ENCODE measurements around the gene MICALL1. TPM values are rescaled to one million over a fixed set of nuclear protein-coding genes. Genes with fewer than 3 reads are reported as not detected.
A peak's percentile ranks its signal among the peaks of the same experiment; 100 is the strongest.

MICALL1 gene
- total and polyA plus RNA-seq, 9 of the 15 experiments (the other 6 are each of a cell fraction or from before 2014, with no cell fraction given), result 0.32 to 21.5 (median 6.1) TPM

- TF ChIP-seq E4F1 (CRISPR knock-in tag; IDR thresholded peaks at IDR 0.05; ENCODE audit: borderline replicate concordance), result no peak
Observed at GRCh38 chr22:37898441-37899181, 7.5 kb upstream of the MICALL1 start (continued).

GRCh38 chr22:37904572-37905533 is 1.2 kb upstream of the MICALL1 start:
- no peaks in the 10 kb centered on the region for H4K20me1 ChIP-seq (replicated peaks; ENCODE audit: control insufficient read depth, insufficient read depth, low read length)
- H2AFZ ChIP-seq (ENCODE audit: low read depth, low read length), result peak overlapping the region; percentile 41
- no peaks in the 10 kb centered on the region for H3K9me1 ChIP-seq (ENCODE audit: control insufficient read depth, insufficient read depth, low read length)
- H3K79me2 ChIP-seq (ENCODE audit: control insufficient read depth, insufficient read depth, low read length), result peaks cover 8% of the 10 kb centered on the region; the same call in 2 of the 3 replicates
- no peaks in the 10 kb centered on the region for H3K27me3 ChIP-seq (ENCODE audit: control insufficient read depth in 2 of 2, insufficient read depth in 2 of 2, low read length in 2 of 2)
- H3K9me3 ChIP-seq (replicated peaks; ENCODE audit: control insufficient read depth, insufficient read depth, low read depth, low read length), result no peaks in the 10 kb centered on the region
- peak; percentile 93 for FAIRE-seq
- peak; percentile 53 to 77 (median 63) for DNase-seq (ENCODE audit: extremely low read depth in 1 of 4, low spot score in 3 of 4)
- ChIA-PET CTCF (ENCODE audit: low intra/inter-chr PET ratio) (interaction anchor here (0.8 to 1.7 kb wide), 2 partner anchors 17 to 26 kb away, joined by 3 to 4 read pairs; no protein-coding TSS in a partner anchor), POLR2A (interaction anchor here (0.5 to 2.7 kb wide), 6 partner anchors 8 to 90 kb away, joined by 3 to 16 read pairs (median 4); no protein-coding TSS in a partner anchor)
- peak overlapping the region; percentile 86 for H3K27ac ChIP-seq (ENCODE audit: extremely low read depth, low read depth, low read length)
- H3K4me3 ChIP-seq, result 0 out of 2 replicates have a peak overlapping the region, but pooled peaks have one; percentile 41
- no peaks in the 10 kb centered on the region for H3K36me3 ChIP-seq (ENCODE audit: control insufficient read depth, insufficient read depth, low read length)
- H3K9ac ChIP-seq (ENCODE audit: insufficient read depth in 1 of 2, low read depth in 2 of 2, low read length in 2 of 2), result peak overlapping the region; percentile 70 to 94
- peaks cover 20 to 26% of the 10 kb centered on the region in 2 experiments; a peak in 4 of 5 replicates for H3K4me1 ChIP-seq (replicated peaks in 1 of 2; ENCODE audit: control insufficient read depth in 2 of 2, insufficient read depth in 2 of 2, low read length in 2 of 2)
- intact Hi-C loops (cut with micrococcal nuclease), result no loop called here
- H3K4me2 ChIP-seq (ENCODE audit: insufficient read depth, low read length), result peak overlapping the region; percentile 56
- ATAC-seq, result peak; percentile 80
- in situ Hi-C loops (cut with MboI), result no loop called here
- TSS peak; percentile 48 for BruUV-seq (replicated peaks)
- WGBS (ENCODE audit: insufficient coverage, low coverage, missing lambda C conversion rate), result 34% methylated on average over 9 of the region's 10 CpGs
- TF ChIP-seq SP1 (CRISPR knock-in tag; IDR thresholded peaks at IDR 0.05), result peak; percentile 66
- TF ChIP-seq MITF (IDR thresholded peaks at IDR 0.05), result no peak; the same call in 1 of the 2 replicates
- TF ChIP-seq PATZ1 (CRISPR knock-in tag; IDR thresholded peaks at IDR 0.05; ENCODE audit: borderline replicate concordance), result no peak
- no peak for TF ChIP-seq PHF8 (IDR thresholded peaks at IDR 0.05; ENCODE audit: borderline replicate concordance, low read length)
- no peak; the same call in 1 of the 2 replicates for TF ChIP-seq ELF1 (tag; IDR thresholded peaks at IDR 0.05)
- peak; percentile 56 for TF ChIP-seq SMAD4 (CRISPR knock-in tag; conservative IDR thresholded peaks at IDR 0.05)
- peak; percentile 69 for TF ChIP-seq EP400 (IDR thresholded peaks at IDR 0.05)
- peak in 2 of 3 experiments; percentile 33 to 52 for TF ChIP-seq YY1 (IDR thresholded peaks at IDR 0.05; ENCODE audit: borderline replicate concordance in 1 of 3, control insufficient read depth in 1 of 3, extremely low read depth in 1 of 3, insufficient read depth in 3 of 3, insufficient read length in 1 of 3, insufficient replicate concordance in 2 of 3, low read depth in 1 of 3, low read length in 2 of 3)

Measured in K562 (cell line).